H1 (cell line): ENCODE measurements around the gene SMARCA2. TPM values are rescaled to one million over a fixed set of nuclear protein-coding genes. Genes with fewer than 3 reads are reported as not detected.

Experiments used
- CTCF ChIA-PET: fragments of 300-600 bp; sonication (Branson Sonifier 250); formaldehyde crosslinking; loops from one replicate; lab custom pipeline; 2021; ENCODE audit not compliant: partially characterized antibody; lab: Charles Lee
- POLR2A ChIA-PET: fragments of 300-600 bp; sonication (Branson Sonifier 250); formaldehyde crosslinking; loops from one replicate; lab custom pipeline; 2021; ENCODE audit warnings: inconsistent platforms; ENCODE audit not compliant: partially characterized antibody; lab: Charles Lee
- DNase-seq, 2 experiments: peaks; one replicate each; pipeline versions ENCODE4 v3.0.0 to v3.0.0-alpha.2; 2010 to 2022; ENCODE audit warnings: low spot score in 2 of 2, low read depth in 1 of 2, mixed read lengths in 1 of 2
- FAIRE-seq: peaks from 2 replicates; lab custom pipeline; 2011; peaks lifted over from hg19 to GRCh38; lab: Jason Lieb, UNC
- H2AFZ ChIP-seq: 2 replicates; pipeline ENCODE4 v1.8.1; 2012; ENCODE audit warnings: low read length, inconsistent platforms
- H2AK5ac ChIP-seq: 2 replicates; pipeline ENCODE4 v1.6.1; 2013; ENCODE audit warnings: low read depth, low read length
- H2BK120ac ChIP-seq: replicated peaks from 2 replicates; pipeline ENCODE3; 2013; ENCODE audit warnings: low read depth, low read length, inconsistent platforms
- H2BK12ac ChIP-seq: 2 replicates; pipeline ENCODE4 v1.6.1; 2013; ENCODE audit warnings: low read depth, low read length
- H2BK15ac ChIP-seq: 2 replicates; pipeline ENCODE4 v1.6.1; 2013; ENCODE audit warnings: low read length
- H2BK20ac ChIP-seq: 2 replicates; pipeline ENCODE4 v1.6.1; 2013; ENCODE audit warnings: low read length
- H2BK5ac ChIP-seq: 2 replicates; pipeline ENCODE4 v1.6.1; 2013; ENCODE audit warnings: low read depth, low read length
- H3K14ac ChIP-seq: 2 replicates; pipeline ENCODE4 v1.6.1; 2013; ENCODE audit warnings: inconsistent platforms; ENCODE audit not compliant: insufficient read length
- H3K18ac ChIP-seq: 2 replicates; pipeline ENCODE4 v1.6.1; 2013; ENCODE audit warnings: low read length; ENCODE audit errors: extremely low read depth
- H3K23ac ChIP-seq: 2 replicates; pipeline ENCODE4 v1.6.1; 2013; ENCODE audit warnings: inconsistent platforms; ENCODE audit not compliant: insufficient read length
- H3K23me2 ChIP-seq: 2 replicates; pipeline ENCODE4 v1.6.1; 2013; ENCODE audit warnings: low read depth, low read length
- H3K27ac ChIP-seq: 2 replicates; pipeline ENCODE4 v1.6.1; 2011; ENCODE audit warnings: low read depth, low read length, inconsistent platforms
- H3K27me3 ChIP-seq, 4 experiments: replicated peaks in 1 of 4; 1 replicate in 1 of 4; 2 replicates in 3 of 4; pipeline versions ENCODE4 v1.6.1 to v1.8.1; 2011 to 2013; ENCODE audit warnings: low read length in 3 of 4, mild to moderate bottlenecking in 3 of 4, inconsistent platforms in 2 of 4, mixed read lengths in 2 of 4, moderate library complexity in 1 of 4; ENCODE audit not compliant: control insufficient read depth in 3 of 4, insufficient read depth in 3 of 4; ENCODE audit errors: extremely low read depth in 1 of 4
- H3K36me3 ChIP-seq, 4 experiments: 2 replicates each; pipeline versions ENCODE4 v1.6.1 to v1.8.1; 2011 to 2013; ENCODE audit warnings: mild to moderate bottlenecking in 4 of 4, low read length in 3 of 4, moderate library complexity in 2 of 4, control low read depth in 1 of 4, inconsistent platforms in 1 of 4; ENCODE audit not compliant: insufficient read depth in 4 of 4, control insufficient read depth in 2 of 4
- H3K4ac ChIP-seq: replicated peaks from 2 replicates; pipeline ENCODE3; 2013; ENCODE audit warnings: low read length, low read depth, mixed read lengths, inconsistent platforms; ENCODE audit not compliant: insufficient read length
- H3K4me1 ChIP-seq, 4 experiments: replicated peaks in 1 of 4; 1 replicate in 1 of 4; 2 replicates in 3 of 4; pipeline versions ENCODE4 v1.6.1 to v1.8.1; 2011 to 2013; ENCODE audit warnings: low read length in 3 of 4, inconsistent platforms in 2 of 4, mixed read lengths in 1 of 4; ENCODE audit not compliant: insufficient read depth in 4 of 4, control insufficient read depth in 3 of 4
- H3K4me2 ChIP-seq, 2 experiments: 2 replicates each; pipeline versions ENCODE4 v1.6.1 to v1.8.1; 2011 to 2013; ENCODE audit warnings: low read depth in 2 of 2, low read length in 2 of 2, control low read depth in 1 of 2, inconsistent platforms in 1 of 2, mild to moderate bottlenecking in 1 of 2; ENCODE audit not compliant: insufficient read depth in 1 of 2
- H3K4me3 ChIP-seq, 4 experiments: fragments of 200-600, 300-600 bp in 1 of 4; sonication (generic), shearing (Covaris generic), sonication (Bioruptor Twin) in 1 of 4; 2 replicates each; pipeline versions ENCODE4 v1.5.1 to v1.8.1; 2011 to 2016; ENCODE audit warnings: low read length in 4 of 4, low read depth in 3 of 4, control low read depth in 2 of 4, inconsistent platforms in 2 of 4, mild to moderate bottlenecking in 2 of 4, mixed read lengths in 1 of 4, moderate library complexity in 1 of 4; ENCODE audit not compliant: insufficient read depth in 2 of 4; ENCODE audit errors: extremely low read depth in 1 of 4
- H3K56ac ChIP-seq: replicated peaks from 2 replicates; pipeline ENCODE3; 2013; ENCODE audit warnings: low read depth, mild to moderate bottlenecking, mixed read lengths, low read length, inconsistent platforms; ENCODE audit not compliant: insufficient read length
- H3K79me1 ChIP-seq: 2 replicates; pipeline ENCODE4 v1.6.1; 2013; ENCODE audit warnings: low read depth, low read length, control low read depth
- H3K79me2 ChIP-seq, 2 experiments: 2 replicates each; pipeline versions ENCODE4 v1.6.1 to v1.8.1; 2012 to 2013; ENCODE audit warnings: low read length in 2 of 2, mild to moderate bottlenecking in 2 of 2, inconsistent platforms in 1 of 2; ENCODE audit not compliant: insufficient read depth in 2 of 2, control insufficient read depth in 1 of 2
- H3K9ac ChIP-seq, 4 experiments: replicated peaks in 1 of 4; 1 replicate in 1 of 4; 2 replicates in 3 of 4; pipeline versions ENCODE4 v1.6.1 to v1.8.1; 2011 to 2013; ENCODE audit warnings: low read depth in 3 of 4, low read length in 3 of 4, control low read depth in 2 of 4, mild to moderate bottlenecking in 2 of 4, moderate library complexity in 2 of 4, inconsistent platforms in 1 of 4; ENCODE audit errors: extremely low read depth in 1 of 4
- H3K9me3 ChIP-seq, 2 experiments: 2 replicates each; pipeline versions ENCODE4 v1.6.1 to v1.8.1; 2012 to 2013; ENCODE audit warnings: mild to moderate bottlenecking in 2 of 2, moderate library complexity in 2 of 2, control low read depth in 1 of 2, inconsistent platforms in 1 of 2, low read depth in 1 of 2, low read length in 1 of 2, mixed read lengths in 1 of 2; ENCODE audit not compliant: insufficient read depth in 2 of 2
- H4K20me1 ChIP-seq, 2 experiments: replicated peaks in 1 of 2; 2 replicates each; pipeline versions ENCODE3 to v1.8.1; 2011 to 2013; ENCODE audit warnings: inconsistent platforms in 2 of 2, low read length in 2 of 2, mild to moderate bottlenecking in 1 of 2; ENCODE audit not compliant: insufficient read depth in 2 of 2, control insufficient read depth in 1 of 2
- H4K5ac ChIP-seq: 2 replicates; pipeline ENCODE4 v1.6.1; 2013; ENCODE audit warnings: low read length, low read depth, mixed read lengths, inconsistent platforms; ENCODE audit not compliant: insufficient read length
- H4K8ac ChIP-seq: 2 replicates; pipeline ENCODE4 v1.8.0; 2013; ENCODE audit warnings: mild to moderate bottlenecking, moderate library complexity, low read length, inconsistent platforms; ENCODE audit not compliant: insufficient read depth; ENCODE audit errors: extremely low read depth
- H4K91ac ChIP-seq: replicated peaks from 2 replicates; pipeline ENCODE3; 2013; ENCODE audit warnings: low read length, mixed read lengths, inconsistent platforms; ENCODE audit not compliant: insufficient read length
- ASH2L ChIP-seq: fragments of 200-600, 300-600 bp; sonication (generic); IDR thresholded peaks from one replicate; pipeline ENCODE4 v1.7.1; 2017; ENCODE audit warnings: low read length
- CEBPB ChIP-seq: IDR thresholded peaks from 2 replicates; pipeline ENCODE4 v1.6.1; 2012; ENCODE audit warnings: low read depth, low read length
- GABPA ChIP-seq: IDR thresholded peaks from 2 replicates; pipeline ENCODE4 v1.6.1; 2011; ENCODE audit warnings: mild to moderate bottlenecking, low read length, moderate library complexity, borderline replicate concordance; ENCODE audit not compliant: insufficient read depth
- HDAC6 ChIP-seq: IDR thresholded peaks from one replicate; pipeline ENCODE4 v1.7.1; 2012; ENCODE audit warnings: low read depth, mild to moderate bottlenecking, inconsistent platforms, low read length, moderate library complexity
- KDM1A ChIP-seq: fragments of 200-600, 300-600 bp; sonication (generic); IDR thresholded peaks from 2 replicates; pipeline ENCODE4 v1.7.1; 2016; ENCODE audit warnings: mild to moderate bottlenecking, low read length, borderline replicate concordance
- KDM5A ChIP-seq: fragments of 200-600 bp; IDR thresholded peaks from 2 replicates; pipeline ENCODE4 v1.7.1; 2012; ENCODE audit warnings: mild to moderate bottlenecking, low read length, inconsistent platforms, mixed read lengths
- MAFK ChIP-seq: IDR thresholded peaks from 2 replicates; pipeline ENCODE4 v1.6.1; 2012; ENCODE audit warnings: low read depth, mild to moderate bottlenecking, improper control_type of control experiment, low read length
- POU5F1 ChIP-seq: IDR thresholded peaks from 2 replicates; pipeline ENCODE4 v1.6.1; 2011; ENCODE audit warnings: low read depth, mild to moderate bottlenecking, low read length, moderate library complexity
- RBBP5 ChIP-seq: IDR thresholded peaks from 2 replicates; pipeline ENCODE4 v1.7.1; 2012; ENCODE audit warnings: low read depth, mild to moderate bottlenecking, inconsistent platforms, low read length, moderate library complexity, borderline replicate concordance
- SIX5 ChIP-seq: IDR thresholded peaks from 2 replicates; pipeline ENCODE4 v1.6.1; 2011; ENCODE audit warnings: mild to moderate bottlenecking, low read depth, low read length
- TAF7 ChIP-seq: optimal IDR thresholded peaks from 2 replicates; pipeline ENCODE3; 2011; ENCODE audit warnings: low read depth, mild to moderate bottlenecking, inconsistent platforms, low read length, moderate library complexity, borderline replicate concordance
- TEAD4 ChIP-seq: IDR thresholded peaks from 2 replicates; pipeline ENCODE4 v1.6.1; 2012; ENCODE audit warnings: low read depth, low read length, inconsistent platforms, mixed read lengths
- YY1 ChIP-seq: IDR thresholded peaks from 2 replicates; pipeline ENCODE4 v1.6.1; 2011; ENCODE audit warnings: low read depth, mild to moderate bottlenecking, low read length
- WGBS, 2 experiments: shearing (Covaris generic) in 1 of 2; methylation state at CpG; one replicate each; pipeline versions ENCODE4 v1.1.6 to v1.1.7; 2013 to 2015; ENCODE audit warnings: low lambda C conversion rate in 2 of 2, mixed read lengths in 2 of 2, inconsistent platforms in 1 of 2, low coverage in 1 of 2, missing lambda C conversion rate in 1 of 2; ENCODE audit not compliant: insufficient replicate concordance in 2 of 2, insufficient coverage in 1 of 2, insufficient read length in 1 of 2; ENCODE audit errors: extremely low coverage in 1 of 2, missing lambda C conversion rate in 1 of 2; 5-methylcytosine and 5-hydroxymethylcytosine counted together
- polyA plus RNA-seq, 7 experiments: library from polyadenylated mRNA; depleted of rRNA in 3 of 7; stranded (reverse) in 5 of 7; unstranded in 2 of 7; fragments of >200 nt in 5 of 7; fragments of 200-250 nt in 2 of 7; gene quantifications; 1 replicate in 5 of 7; 2 replicates in 1 of 7; 4 replicates in 1 of 7; pipeline versions ENCODE4 v1.2.1 to v1.2.3, GENCODE V29; 2011 to 2013; ENCODE audit warnings: missing spikeins in 2 of 7, mixed read lengths in 2 of 7
- total RNA-seq: library from RNA; stranded (reverse); fragmentation: NEBNext Ultra II Directional; extraction: Animal tissue kit (Norgen Biotek cat#: 25700); gene quantifications from 2 replicates; pipeline ENCODE4 v1.2.1, GENCODE V29; 2021
- TF ChIP-seq, protein P1 (sequence below): IDR thresholded peaks from 2 replicates; pipeline ENCODE4 v1.6.1; 2012; ENCODE audit warnings: inconsistent platforms

The SMARCA2 gene
- total and polyA plus RNA-seq, 2 of the 8 experiments (the other 6 are each of a cell fraction or from before 2014, with no cell fraction given) = 6.3 to 21.7 TPM

DNA sequence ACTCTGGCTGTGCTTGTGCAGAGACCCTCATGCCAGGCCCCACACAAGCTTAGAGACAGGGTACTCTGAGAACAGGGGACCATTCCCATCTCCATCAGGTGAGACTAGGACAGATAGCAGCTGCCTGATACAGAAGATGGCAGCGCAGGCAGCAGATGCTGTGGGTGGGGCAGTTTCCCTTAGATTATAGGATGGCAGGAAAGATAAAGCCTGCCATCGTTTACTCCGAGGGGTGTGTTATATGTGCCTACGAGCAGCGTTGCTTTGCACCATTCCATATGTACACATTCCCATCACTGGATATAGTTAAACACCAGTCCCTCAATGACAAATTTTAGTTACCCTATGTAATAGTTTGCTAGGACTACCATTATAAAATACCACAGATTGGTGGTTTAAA is 135.2 kb downstream of the SMARCA2 start:
- H3K4ac ChIP-seq = no peak overlapping the region
- no peak overlapping the region for H2BK5ac ChIP-seq
- ChIA-PET CTCF (interaction anchor here (1.1 to 2.1 kb wide), 3 partner anchors 26 to 35 kb away, joined by 3 to 8 read pairs (median 5); no protein-coding TSS in a partner anchor), POLR2A (no interaction called here)
- H4K5ac ChIP-seq = no peak overlapping the region
- H2AK5ac ChIP-seq = no peak overlapping the region
- no peak overlapping the region for H4K8ac ChIP-seq
- no peak overlapping the region for H2BK20ac ChIP-seq
- H3K27me3 ChIP-seq = no peaks in the 10 kb centered on the region
- DNase-seq (no peak), FAIRE-seq (no peak)
- no peak overlapping the region for H3K23ac ChIP-seq
- H3K27ac ChIP-seq = no peak overlapping the region
- no peaks in the 10 kb centered on the region for H4K20me1 ChIP-seq
- H3K79me1 ChIP-seq = no peaks in the 10 kb centered on the region
- H2AFZ ChIP-seq = no peak overlapping the region
- H3K18ac ChIP-seq = no peak overlapping the region
- no peaks in the 10 kb centered on the region for H3K4me1 ChIP-seq
- no peak overlapping the region for H3K9ac ChIP-seq
- no peak overlapping the region for H2BK120ac ChIP-seq
- no peaks in the 10 kb centered on the region for H3K36me3 ChIP-seq
- H3K79me2 ChIP-seq = no peaks in the 10 kb centered on the region
- no peaks in the 10 kb centered on the region for H3K23me2 ChIP-seq
- no peak overlapping the region for H4K91ac ChIP-seq
- H3K9me3 ChIP-seq = 0 out of 4 replicates have a peak, but pooled peaks cover 0 to 6% of the 10 kb centered on the region in 2 experiments
- H3K4me2 ChIP-seq = no peak overlapping the region
- H2BK12ac ChIP-seq = no peak overlapping the region
- 94% methylated on average over 5 of the region's 5 CpGs; no CpG with 5 or more reads in 1 of the 2 experiments for WGBS, 2 experiments
- H3K14ac ChIP-seq = no peak overlapping the region
- H3K4me3 ChIP-seq = no peak overlapping the region
- H2BK15ac ChIP-seq = no peak overlapping the region
- no peak overlapping the region for H3K56ac ChIP-seq
- TF ChIP-seq TEAD4 (no peak), MAFK (no peak), KDM1A (no peak), GABPA (no peak), SIX5 (no peak), RBBP5 (no peak), ASH2L (no peak), TAF7 (no peak), POU5F1 (no peak), HDAC6 (no peak), KDM5A (no peak), CEBPB (no peak), YY1 (no peak)
- TF ChIP-seq, protein P1, sequence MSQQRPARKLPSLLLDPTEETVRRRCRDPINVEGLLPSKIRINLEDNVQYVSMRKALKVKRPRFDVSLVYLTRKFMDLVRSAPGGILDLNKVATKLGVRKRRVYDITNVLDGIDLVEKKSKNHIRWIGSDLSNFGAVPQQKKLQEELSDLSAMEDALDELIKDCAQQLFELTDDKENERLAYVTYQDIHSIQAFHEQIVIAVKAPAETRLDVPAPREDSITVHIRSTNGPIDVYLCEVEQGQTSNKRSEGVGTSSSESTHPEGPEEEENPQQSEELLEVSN = no peak
